Activated naive CD8-positive, alpha-beta T cell treated with anti-CD3 and anti-CD28 coated beads for 36 hours (primary cell): ENCODE results near the gene LSM11. TPM values are rescaled to one million over a fixed set of nuclear protein-coding genes. Genes with fewer than 3 reads are reported as not detected.

Experiments used
- DNase-seq: peaks from one replicate; pipeline ENCODE4 v3.0.0; 2021
- H3K27ac Mint-ChIP-seq: one replicate; pipeline ENCODE4 v1.8.0; 2022; ENCODE audit warnings: mild to moderate bottlenecking, moderate library complexity, mixed read lengths
- H3K27me3 Mint-ChIP-seq: one replicate; pipeline ENCODE4 v1.8.0; 2022; ENCODE audit warnings: mild to moderate bottlenecking, mixed read lengths
- H3K36me3 Mint-ChIP-seq: one replicate; pipeline ENCODE4 v1.8.0; 2021; ENCODE audit warnings: mild to moderate bottlenecking, mixed read lengths
- H3K4me1 Mint-ChIP-seq: one replicate; pipeline ENCODE4 v1.8.0; 2021; ENCODE audit warnings: mixed read lengths
- H3K4me3 Mint-ChIP-seq: one replicate; pipeline ENCODE4 v1.8.0; 2022; ENCODE audit warnings: mild to moderate bottlenecking, moderate library complexity, mixed read lengths
- H3K9me3 Mint-ChIP-seq: one replicate; pipeline ENCODE4 v1.8.0; 2022; ENCODE audit warnings: mixed read lengths
- total RNA-seq, 2 experiments: library from RNA; stranded (reverse); gene quantifications; one replicate each; pipeline ENCODE4 v1.2.3, GENCODE V29; 2021

LSM11 gene
- total RNA-seq, 2 experiments from 2014 or later = 6.7 to 7.5 TPM

DNA sequence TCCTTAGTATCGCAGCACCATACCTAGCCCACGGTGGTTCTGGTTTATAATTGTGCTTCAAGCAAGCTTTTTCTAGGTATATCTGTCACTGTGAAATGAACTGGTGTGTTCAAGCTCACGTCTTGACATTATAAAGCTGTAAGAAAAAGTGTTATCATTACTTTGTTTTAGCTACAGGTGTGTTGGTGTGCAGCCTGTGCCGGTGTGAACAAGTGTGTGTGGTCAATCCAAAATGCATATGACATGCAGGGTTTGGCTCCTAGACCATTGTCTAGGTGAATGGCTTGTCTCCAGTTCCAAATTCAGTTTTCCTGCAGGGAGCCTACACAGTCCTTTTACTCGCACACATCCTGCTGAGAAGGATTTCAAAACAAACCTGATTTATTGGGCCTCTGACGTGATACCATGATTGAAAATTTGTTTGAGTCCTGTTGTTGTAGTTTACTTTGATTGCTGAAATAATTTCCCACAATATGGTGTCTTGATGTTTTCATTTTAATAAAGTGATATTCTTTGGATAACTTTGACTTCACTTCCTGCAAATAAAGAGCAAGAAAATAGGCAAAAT is 3.7 kb downstream of the LSM11 start:
- no peak for DNase-seq
- H3K27ac Mint-ChIP-seq = peak overlapping the region; percentile 68
- H3K4me1 Mint-ChIP-seq = peaks cover 50% of the 10 kb centered on the region
- H3K9me3 Mint-ChIP-seq = no peaks in the 10 kb centered on the region
- H3K4me3 Mint-ChIP-seq = no peak overlapping the region
- H3K27me3 Mint-ChIP-seq = no peaks in the 10 kb centered on the region
- H3K36me3 Mint-ChIP-seq = peaks cover 13% of the 10 kb centered on the region

DNA sequence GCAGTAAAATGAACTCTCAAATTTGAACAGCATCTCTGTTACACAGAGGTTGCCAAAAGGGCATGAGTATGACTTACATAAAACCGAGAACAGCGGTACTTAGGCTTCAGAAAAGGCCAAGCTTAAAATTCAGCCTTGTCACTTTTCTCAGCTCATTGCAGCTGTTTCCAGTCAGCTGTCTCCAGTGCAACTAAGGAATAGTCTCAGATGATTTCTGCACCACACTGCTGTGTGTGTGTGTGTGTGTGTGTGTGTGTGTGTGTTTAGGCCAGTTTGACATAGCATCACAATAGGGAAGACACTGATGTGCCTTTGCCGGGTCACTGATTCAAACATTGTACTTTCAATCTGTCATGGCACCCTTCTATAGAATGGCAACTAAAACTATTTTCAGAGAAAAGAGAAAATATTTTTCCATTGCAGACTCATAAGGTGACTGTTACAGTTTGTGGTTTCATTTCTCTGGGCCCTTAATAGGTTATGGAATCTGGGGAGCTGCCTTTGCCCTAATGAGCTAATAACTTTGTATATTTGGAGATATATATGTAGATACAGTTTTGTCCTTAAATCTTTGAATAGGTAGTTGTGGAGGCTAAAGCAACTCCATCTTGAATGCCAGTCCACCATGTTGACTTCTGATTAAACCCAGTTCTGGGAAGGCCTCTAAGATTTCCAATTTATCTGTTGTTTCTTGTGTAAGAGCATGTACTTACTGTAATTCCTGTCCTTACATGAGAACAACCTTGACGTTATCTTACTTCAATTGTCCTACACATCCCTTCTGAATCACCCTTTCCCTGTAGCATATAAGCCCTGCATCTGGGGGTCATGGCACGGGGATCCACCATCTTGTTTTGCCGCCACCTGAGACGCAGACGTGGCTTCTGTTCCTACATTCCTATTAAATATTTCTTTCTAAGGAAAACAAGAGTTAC is 4.5 kb downstream of the LSM11 start:
- H3K4me3 Mint-ChIP-seq = no peak overlapping the region
- no peaks in the 10 kb centered on the region for H3K27me3 Mint-ChIP-seq
- H3K9me3 Mint-ChIP-seq = no peaks in the 10 kb centered on the region
- no peak for DNase-seq
- peaks cover 16% of the 10 kb centered on the region for H3K36me3 Mint-ChIP-seq
- H3K27ac Mint-ChIP-seq = peak overlapping the region; percentile 68
- peaks cover 45% of the 10 kb centered on the region for H3K4me1 Mint-ChIP-seq

DNA sequence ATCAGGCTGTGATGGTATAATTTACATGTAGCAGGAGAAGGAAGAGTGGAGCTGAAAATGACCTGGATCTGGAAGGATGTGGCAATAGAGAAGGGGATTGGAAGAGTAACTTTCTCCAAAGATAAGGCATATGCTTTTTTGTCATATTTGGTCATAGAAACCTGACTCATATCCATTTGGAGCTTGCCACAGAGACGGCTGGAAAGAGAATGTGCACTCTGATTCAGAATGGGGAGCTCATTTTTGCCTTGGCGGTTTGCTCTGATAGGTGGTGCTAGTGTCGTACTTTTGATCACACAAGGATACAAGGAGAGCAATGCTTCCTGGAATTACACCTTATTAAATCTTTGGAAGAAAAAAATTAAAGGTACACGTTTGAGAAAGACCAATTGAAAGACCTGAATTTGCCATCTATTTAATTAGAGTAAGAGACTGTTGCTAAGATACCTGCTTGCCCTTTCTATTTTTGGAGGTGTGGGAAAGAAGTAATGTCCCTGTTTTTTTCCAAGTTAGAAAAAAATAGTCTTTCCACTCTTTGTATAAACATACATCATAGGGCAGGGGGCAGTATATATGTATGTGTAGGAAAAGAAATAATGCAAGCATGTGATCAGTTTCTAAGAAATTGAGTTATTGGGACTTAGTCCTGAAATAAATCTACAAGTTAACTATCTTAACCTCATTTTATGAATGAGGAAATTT is 5.4 kb downstream of the LSM11 start:
- Mint-ChIP-seq H3K4me1 (peaks cover 44% of the 10 kb centered on the region), H3K27ac (no peak overlapping the region), H3K27me3 (no peaks in the 10 kb centered on the region)

DNA sequence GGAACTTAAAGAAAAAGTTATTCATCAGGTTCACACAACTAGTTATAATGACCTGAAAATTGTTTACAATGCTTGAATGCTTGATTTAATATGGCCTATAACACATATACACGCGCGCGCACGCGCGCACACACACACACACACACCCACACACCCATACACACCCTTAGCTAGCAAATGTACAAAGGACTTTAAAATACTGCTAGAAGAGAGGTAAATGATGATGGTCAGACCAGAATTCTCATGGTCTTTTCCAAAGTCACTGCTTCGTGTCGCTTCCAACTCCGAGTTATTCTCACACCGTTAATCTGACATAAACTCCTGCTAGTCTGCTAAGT is 5.9 kb downstream of the LSM11 start:
- H3K36me3 Mint-ChIP-seq = peaks cover 14% of the 10 kb centered on the region
- H3K27ac Mint-ChIP-seq = no peak overlapping the region
- peaks cover 42% of the 10 kb centered on the region for H3K4me1 Mint-ChIP-seq
- H3K9me3 Mint-ChIP-seq = no peaks in the 10 kb centered on the region
- DNase-seq = no peak
- H3K27me3 Mint-ChIP-seq = no peaks in the 10 kb centered on the region
- no peak overlapping the region for H3K4me3 Mint-ChIP-seq

More for the DNA sequence above, 5.4 kb downstream of the LSM11 start:
- DNase-seq = no peak
- Mint-ChIP-seq H3K9me3 (no peaks in the 10 kb centered on the region), H3K4me3 (no peak overlapping the region), H3K36me3 (peaks cover 16% of the 10 kb centered on the region)

DNA sequence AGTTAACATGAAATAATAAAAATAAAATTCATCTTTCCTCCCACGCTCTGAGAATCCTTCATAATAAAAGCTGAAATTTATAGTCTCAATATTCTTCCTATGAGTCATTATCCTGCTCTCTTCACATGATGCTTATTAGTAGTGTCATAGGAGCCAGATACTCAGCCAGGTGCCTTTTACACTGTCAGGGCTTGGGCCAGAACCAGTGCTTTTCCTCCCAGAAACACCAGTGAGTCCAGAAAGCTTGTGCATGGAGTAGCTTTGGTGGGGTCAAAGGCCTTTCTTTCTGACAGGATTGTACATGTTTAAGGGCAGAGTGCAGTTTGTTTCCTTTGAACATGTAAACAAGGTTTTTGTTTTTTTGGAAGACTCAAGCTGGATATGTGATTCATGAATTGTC is 6.8 kb downstream of the LSM11 start:
- no peak overlapping the region for H3K27ac Mint-ChIP-seq
- no peaks in the 10 kb centered on the region for H3K27me3 Mint-ChIP-seq
- peaks cover 35% of the 10 kb centered on the region for H3K4me1 Mint-ChIP-seq
- H3K4me3 Mint-ChIP-seq = no peak overlapping the region
- peaks cover 12% of the 10 kb centered on the region for H3K36me3 Mint-ChIP-seq
- DNase-seq = no peak
- no peaks in the 10 kb centered on the region for H3K9me3 Mint-ChIP-seq

DNA sequence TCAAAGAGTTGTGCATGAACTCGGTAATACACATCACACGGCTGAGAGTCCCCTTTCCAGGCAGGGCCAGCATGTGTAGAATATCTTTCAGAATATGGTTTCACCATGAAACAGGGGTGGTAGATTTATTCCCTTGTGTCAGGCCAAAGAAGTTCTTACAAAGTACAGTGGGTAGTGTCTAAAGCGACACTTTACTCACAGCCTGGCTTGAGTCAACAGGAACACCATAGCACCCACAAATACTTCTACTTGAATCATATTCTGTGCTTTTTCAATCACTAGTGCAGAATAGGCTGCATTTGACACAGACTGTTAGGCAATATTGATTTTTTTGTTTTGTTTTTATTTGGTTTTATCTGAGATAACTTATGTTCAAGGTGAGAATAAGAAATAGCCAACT is 12.6 kb downstream of the LSM11 start:
- Mint-ChIP-seq H3K36me3 (peaks cover 9% of the 10 kb centered on the region), H3K27ac (no peak overlapping the region), H3K4me3 (no peak overlapping the region)

DNA sequence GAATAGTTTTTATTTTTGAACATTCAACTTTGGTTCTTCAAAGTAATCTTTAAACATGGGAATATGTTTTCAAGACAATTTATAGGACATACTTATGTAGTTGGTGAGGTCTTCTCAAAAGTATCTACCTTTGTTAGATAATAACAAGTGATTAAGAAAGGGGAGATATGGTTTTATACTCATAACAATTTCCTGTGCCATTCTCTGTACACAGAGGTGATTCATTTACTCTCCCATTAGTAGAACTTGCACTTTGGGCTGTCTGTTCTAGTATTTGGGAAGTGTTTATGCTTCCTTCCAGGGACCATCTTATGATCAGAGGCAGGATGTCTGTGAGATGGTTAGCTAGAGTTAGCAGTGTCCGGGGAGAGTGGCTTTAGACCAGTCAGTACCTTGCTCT is 15.2 kb downstream of the LSM11 start:
- Mint-ChIP-seq H3K36me3 (peaks cover 6% of the 10 kb centered on the region), H3K4me3 (no peak overlapping the region), H3K27me3 (no peaks in the 10 kb centered on the region), H3K4me1 (peaks cover 5% of the 10 kb centered on the region), H3K27ac (no peak overlapping the region), H3K9me3 (no peaks in the 10 kb centered on the region)
- DNase-seq = no peak

More for the DNA sequence above, 12.6 kb downstream of the LSM11 start:
- DNase-seq = no peak
- peaks cover 5% of the 10 kb centered on the region for H3K4me1 Mint-ChIP-seq
- no peaks in the 10 kb centered on the region for H3K27me3 Mint-ChIP-seq
- H3K9me3 Mint-ChIP-seq = no peaks in the 10 kb centered on the region

DNA sequence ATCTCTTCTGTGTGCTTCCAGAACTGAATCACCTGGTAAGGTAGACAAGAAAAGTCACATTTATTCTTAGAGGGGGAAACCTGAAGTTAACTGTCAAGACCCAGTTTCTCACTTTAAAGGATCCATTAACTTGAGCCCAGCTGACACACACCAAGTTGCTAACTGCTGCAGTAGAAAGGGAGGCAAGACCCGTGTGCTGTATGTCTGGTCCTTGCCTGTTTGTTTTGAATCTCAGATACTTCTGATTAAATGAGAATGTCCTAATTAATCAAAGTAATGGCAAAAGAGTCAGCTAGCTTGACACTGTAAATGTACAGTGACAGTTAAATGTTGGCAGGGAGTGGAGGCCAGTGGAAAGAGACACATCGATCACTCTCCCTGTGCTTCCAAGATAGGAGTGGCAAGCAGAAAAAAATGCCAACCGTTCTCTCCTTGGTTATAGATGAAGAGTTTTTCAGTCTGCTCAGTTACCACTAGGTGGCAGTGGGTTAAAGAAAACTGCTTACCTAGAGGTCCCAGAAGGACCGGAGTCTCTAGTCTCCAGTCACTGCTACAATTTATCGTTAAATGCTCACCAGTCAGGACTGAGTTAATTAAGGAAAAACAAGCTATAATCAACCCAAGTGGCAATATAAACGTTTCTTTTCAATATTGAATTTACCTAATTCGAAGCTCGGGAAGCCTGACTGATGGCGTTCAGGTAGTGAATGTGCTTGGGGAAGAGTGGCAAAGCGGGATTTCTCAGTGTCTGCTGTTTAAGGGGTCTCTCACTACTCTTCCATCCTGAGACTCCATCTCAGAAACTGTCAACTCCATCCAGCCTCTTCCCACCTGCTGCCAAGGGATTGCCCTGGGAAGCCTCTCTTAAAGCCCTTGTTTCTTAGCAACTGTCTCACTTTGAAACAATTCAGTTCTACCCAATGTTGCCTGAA is 18.4 kb downstream of the LSM11 start:
- Mint-ChIP-seq H3K4me3 (no peak overlapping the region), H3K27ac (no peak overlapping the region), H3K27me3 (no peaks in the 10 kb centered on the region), H3K36me3 (peaks cover 5% of the 10 kb centered on the region), H3K9me3 (no peaks in the 10 kb centered on the region), H3K4me1 (peaks cover 5% of the 10 kb centered on the region)
- no peak for DNase-seq

DNA sequence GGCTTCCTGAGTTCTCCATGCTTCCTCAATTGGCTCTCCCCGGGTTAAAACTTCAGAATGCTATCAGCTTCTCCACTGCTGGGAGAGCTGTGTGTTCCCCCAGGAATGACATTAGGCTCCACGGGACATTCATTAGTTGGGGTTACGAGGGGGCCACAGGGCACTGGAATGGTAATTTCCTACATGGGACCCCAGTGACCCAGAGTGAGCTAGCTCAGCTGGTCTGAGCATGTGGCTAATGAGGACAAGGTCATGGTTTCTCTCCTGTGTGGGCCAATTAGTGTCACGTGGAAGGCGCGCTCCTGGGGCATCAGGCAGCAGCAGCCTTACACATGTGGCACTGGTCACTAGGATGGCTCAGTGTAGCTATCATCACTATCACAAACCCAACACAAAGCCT is 21.0 kb downstream of the LSM11 start:
- H3K27me3 Mint-ChIP-seq = no peaks in the 10 kb centered on the region
- no peak overlapping the region for H3K4me3 Mint-ChIP-seq
- peaks cover 3% of the 10 kb centered on the region for H3K36me3 Mint-ChIP-seq
- DNase-seq = no peak
- no peak overlapping the region for H3K27ac Mint-ChIP-seq
- no peaks in the 10 kb centered on the region for H3K4me1 Mint-ChIP-seq
- H3K9me3 Mint-ChIP-seq = no peaks in the 10 kb centered on the region

DNA sequence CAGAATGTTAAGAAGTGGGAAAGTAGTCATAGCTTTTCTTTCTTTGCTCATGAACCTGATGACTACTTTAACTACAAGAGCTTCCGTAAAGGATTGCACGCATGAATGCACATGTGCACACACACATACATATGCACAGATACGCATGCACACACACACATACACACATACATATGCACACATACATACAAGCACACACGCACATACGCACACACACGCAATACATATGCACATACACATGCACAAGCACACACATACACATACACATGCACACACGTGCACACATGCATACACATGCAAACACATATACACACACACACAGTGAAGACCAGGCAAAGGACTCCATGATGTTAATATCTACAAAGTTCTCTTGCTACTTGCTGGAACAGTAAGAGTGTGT is 22.9 kb downstream of the LSM11 start:
- no peaks in the 10 kb centered on the region for H3K27me3 Mint-ChIP-seq
- no peak for DNase-seq
- no peaks in the 10 kb centered on the region for H3K9me3 Mint-ChIP-seq
- no peak overlapping the region for H3K4me3 Mint-ChIP-seq
- H3K27ac Mint-ChIP-seq = no peak overlapping the region
- H3K4me1 Mint-ChIP-seq = no peaks in the 10 kb centered on the region
- no peaks in the 10 kb centered on the region for H3K36me3 Mint-ChIP-seq

DNA sequence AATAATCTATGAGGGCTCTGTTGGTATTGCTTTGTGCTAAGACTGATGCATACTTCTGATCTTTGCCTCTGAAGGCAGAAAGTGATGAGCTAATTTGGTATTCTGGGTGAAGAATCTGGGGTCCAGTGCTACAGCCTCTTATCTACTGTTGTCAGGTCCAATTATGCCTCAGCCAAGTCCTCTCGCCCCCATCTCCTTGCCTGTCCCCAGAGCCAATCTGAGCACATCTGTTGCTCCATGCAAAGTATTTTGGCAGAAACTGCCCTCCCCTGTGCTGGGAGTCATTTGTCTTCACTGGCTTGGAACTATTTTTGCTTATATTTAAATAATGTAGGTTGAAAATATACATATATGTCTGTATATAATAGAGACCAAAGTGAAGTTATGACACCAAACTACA is 23.4 kb downstream of the LSM11 start:
- no peak for DNase-seq
- no peaks in the 10 kb centered on the region for H3K36me3 Mint-ChIP-seq
- no peaks in the 10 kb centered on the region for H3K27me3 Mint-ChIP-seq
- H3K4me3 Mint-ChIP-seq = no peak overlapping the region
- H3K9me3 Mint-ChIP-seq = no peaks in the 10 kb centered on the region
- H3K27ac Mint-ChIP-seq = no peak overlapping the region
- H3K4me1 Mint-ChIP-seq = no peaks in the 10 kb centered on the region

DNA sequence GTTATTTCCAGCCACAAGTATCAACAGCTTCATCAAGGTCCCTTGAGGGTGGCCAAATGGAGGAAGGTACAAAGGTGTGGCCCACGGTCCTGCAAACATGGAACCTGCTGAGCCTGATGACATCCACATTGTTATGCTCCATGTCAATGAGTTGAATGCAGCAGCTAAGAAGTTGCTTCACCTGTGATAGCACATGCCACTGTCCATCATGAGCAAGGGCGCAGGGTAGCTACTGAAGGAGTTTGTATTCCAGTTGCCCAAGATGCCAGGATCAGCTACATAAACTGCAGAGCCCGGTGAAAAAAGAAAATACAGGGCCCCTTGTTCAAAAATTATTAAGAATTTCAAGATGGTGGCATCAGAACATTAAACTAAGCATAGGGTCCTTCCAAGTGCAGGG is 24.2 kb downstream of the LSM11 start:
- no peaks in the 10 kb centered on the region for H3K9me3 Mint-ChIP-seq

DNA sequence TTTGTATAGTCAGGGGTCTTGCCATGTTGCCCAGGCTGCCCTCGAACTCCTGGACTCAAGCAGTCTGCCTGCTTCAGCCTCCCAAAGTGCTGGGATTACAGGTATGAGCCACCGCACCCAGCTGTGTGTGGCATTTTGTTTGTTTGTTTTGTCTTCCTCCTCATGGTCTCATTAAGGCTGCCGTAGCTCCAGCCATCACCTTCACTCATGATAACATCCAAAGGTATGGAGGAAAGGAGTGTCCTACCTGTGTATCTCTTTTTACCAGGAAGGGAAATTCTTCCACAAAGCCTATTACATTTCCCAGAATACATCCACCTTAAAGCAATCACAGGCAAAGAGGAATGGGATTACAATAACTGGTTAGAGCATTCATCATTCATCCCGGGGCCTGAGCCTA is 27.2 kb downstream of the LSM11 start:
- Mint-ChIP-seq H3K27ac (no peak overlapping the region), H3K4me1 (no peaks in the 10 kb centered on the region), H3K9me3 (no peaks in the 10 kb centered on the region), H3K4me3 (no peak overlapping the region), H3K27me3 (no peaks in the 10 kb centered on the region), H3K36me3 (no peaks in the 10 kb centered on the region)
- DNase-seq = no peak

More for the DNA sequence above, 24.2 kb downstream of the LSM11 start:
- no peaks in the 10 kb centered on the region for H3K36me3 Mint-ChIP-seq
- DNase-seq = no peak
- no peak overlapping the region for H3K4me3 Mint-ChIP-seq
- no peaks in the 10 kb centered on the region for H3K27me3 Mint-ChIP-seq
- no peak overlapping the region for H3K27ac Mint-ChIP-seq
- H3K4me1 Mint-ChIP-seq = no peaks in the 10 kb centered on the region

DNA sequence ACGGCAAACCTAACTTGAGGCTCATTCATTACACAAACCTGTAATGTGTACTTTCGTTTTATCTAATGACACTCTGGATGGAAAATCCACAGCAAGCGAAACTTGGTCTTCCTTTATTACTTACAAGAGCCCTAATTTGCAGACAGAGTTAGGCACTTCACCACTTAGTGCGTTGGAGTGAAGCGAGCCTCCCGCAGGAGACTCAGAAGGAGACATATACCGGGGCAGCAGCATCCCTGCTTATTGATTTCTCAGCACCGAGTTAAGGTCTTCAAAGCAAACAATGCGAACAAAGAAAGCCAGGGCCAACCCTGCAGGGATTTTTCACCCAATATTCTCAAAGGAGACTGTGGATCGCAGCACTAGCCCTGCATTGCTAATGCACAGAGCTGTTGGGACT is 28.6 kb downstream of the LSM11 start:
- Mint-ChIP-seq H3K9me3 (no peaks in the 10 kb centered on the region), H3K4me3 (no peak overlapping the region), H3K4me1 (no peaks in the 10 kb centered on the region), H3K36me3 (no peaks in the 10 kb centered on the region), H3K27me3 (no peaks in the 10 kb centered on the region), H3K27ac (no peak overlapping the region)
- DNase-seq = no peak
